HG03442 (cell line): ENCODE data around the gene HSD11B2.
"Not testable (repeated sequence)": the region's sequence is repeated elsewhere in the genome, so short reads cannot be mapped to it uniquely, and the experiment has no call there.

Source experiments
- ATAC-seq: cut with Tn5 transposase; IDR thresholded peaks from one replicate; pipeline ENCODE4 v1.9.1; 2021; ENCODE audit warnings: mild to moderate bottlenecking, moderate library complexity; ENCODE audit not compliant: unreplicated experiment

Gene HSD11B2

DNA sequence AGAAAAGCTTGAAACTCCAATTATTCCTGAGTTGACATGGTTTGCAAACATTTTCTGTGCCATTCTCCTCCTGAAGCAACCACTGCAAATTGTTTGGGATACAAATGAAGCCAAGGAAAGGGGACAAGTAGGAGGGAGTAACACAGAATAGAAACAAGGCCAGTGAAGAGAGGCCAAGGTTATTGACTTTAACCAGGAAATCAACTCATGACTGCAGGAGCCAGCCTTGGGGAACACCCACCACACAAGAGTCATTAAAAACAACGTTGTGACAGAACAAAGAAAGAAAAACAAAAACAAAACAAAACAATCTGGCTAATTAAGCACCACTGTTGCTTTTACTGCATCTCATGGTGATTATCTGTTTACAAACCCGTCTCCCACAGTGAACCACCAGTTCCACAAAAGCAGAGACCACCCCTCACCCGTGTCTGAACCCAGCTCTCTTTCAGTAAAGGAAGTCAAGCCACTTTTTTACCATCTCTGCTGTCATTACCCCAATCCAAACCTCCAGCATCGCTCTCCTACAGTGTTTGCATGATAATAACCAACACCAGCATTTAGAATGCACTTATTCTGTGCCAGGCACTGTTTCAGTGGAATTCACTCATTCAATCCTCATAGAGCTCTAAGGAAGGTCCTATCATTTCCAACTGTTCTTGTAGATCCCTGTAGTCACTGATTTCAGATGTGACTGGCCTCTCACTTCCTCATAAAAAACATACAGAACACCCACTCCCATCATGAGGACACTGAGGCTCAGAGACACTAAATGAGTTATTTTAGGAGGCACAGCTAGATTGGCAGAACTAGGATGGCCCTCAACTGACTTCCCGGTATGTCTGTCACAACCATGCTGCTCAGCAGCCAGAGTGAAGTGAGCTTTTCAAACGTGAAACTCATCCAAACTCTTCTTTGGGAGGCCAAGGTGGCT, 16.7 kb upstream of the HSD11B2 start:
- ATAC-seq, result no peak

DNA sequence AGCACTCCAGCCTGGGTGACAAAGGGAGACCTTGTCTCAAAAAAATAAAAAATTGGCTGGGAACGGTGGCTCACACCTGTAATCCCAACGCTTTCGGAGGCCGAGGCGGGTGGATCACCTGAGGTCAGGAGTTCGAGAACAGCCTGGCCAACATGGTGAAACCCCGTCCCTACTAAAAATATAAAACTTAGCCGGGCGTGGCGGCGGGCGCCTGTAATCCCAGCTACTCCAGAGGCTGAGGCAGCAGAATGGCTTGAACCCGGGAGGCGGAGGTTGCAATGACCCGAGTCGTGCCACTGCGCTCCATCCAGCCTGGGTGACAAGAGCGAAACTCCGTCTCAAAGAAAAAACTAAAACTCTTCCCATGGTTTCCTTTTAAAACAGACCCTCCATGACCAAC, 15.5 kb upstream of the HSD11B2 start:
- ATAC-seq, result not testable (repeated sequence)

DNA sequence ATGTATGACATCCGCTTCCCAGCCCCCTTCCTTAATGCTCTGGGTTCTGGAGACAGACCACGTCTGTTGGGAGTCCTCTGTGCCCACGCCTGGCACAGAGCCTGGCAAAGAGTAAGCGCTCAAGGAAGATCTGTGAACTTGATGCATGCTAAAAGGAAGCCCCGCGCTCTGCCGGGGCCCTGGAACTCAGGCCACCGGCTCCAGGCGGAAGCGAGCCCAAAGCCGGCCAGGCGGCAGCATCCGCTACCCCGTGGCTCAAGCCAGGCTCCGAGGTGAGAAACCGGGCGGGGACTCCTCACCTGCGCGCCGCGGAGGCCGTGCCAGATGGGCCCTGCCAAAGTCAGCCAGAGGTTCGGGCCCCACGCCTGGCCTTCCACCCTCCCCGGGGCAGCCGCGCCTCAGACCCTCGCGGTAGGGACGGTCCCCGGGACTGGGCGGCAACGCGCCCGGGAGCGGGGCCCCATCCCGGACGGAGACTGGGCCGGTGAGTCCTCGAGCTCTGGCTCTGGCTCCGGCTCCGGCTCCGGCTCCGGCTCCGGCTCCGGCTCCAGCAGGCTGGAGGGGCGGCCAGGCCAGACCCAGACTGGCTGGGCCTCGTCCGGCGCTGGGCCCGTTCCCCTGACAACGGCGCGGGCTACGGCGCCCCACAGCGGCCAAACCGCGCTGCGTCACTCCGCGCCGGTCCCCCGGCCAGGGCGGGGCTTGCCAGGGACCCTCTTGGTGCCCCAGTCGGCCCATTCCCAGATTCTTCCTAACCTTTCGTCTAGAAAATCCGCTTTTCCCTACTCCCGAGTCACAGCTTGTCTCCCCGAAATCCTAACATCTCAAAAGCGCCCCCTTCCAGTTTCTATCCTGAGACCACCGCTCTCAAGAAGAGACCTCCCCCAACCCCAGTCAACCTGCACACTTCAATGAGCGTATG, 14.8 kb upstream of the HSD11B2 start, which contains the start of gene ZDHHC1:
ZDHHC1 (minus strand) TSS at position 606 of the 922 bp plus-strand sequence. CDS start 8,702 bp downstream, outside the sequence.
- ATAC-seq, result peak; percentile 80

DNA sequence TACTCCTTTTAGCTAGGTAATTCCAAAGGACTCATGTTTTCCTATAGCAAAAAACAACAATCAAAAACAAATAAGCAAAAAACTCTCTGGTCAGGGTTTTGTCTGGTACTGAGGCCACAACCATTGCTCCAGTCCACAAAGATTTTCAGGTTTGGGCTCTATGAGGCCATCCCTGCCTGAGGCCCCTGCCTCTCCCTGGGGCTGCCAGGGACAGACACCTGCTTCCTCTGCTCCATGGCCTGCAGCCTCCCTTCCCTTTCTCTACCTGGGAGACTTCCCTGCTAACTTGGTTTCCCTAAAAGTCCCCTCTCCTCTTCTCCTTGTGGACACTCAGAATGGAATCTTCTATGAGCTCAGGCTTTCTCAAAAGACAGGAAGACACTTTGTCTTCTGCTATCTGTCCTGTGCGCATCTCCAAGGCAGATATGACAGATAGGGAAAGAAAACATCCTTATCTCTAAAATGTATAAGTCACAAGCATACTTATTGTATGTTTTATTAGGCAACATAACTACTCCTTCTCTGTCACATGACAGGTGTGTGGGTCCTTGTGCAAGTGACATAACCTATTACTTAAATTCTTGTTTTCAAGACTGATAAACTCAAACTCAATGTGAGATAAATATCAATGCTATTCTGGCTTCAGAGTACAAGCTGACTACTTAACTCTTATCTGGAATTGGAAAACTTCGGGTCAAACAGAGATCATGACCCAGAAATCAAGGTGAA, 13.4 kb upstream of the HSD11B2 start:
- no peak for ATAC-seq

DNA sequence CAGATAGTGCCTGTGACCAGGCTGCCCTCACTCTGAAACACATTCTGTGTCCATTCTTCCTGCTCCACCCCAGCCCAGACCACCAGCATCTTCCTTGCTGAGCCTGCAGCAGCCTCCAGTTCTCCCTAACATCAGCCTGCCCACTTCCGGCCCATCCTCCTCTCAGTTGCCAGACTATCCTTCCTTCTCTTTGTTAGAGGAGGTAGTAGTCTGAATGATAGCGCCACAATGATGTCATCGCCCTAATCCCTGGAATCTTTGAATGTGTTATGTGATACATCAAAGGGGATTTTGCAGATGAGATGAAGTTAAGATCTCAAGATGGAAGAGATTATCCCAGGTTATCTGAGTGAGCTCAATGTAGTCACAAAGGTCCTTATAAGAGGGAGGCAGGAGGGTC, 11.4 kb upstream of the HSD11B2 start:
- ATAC-seq, result no peak

DNA sequence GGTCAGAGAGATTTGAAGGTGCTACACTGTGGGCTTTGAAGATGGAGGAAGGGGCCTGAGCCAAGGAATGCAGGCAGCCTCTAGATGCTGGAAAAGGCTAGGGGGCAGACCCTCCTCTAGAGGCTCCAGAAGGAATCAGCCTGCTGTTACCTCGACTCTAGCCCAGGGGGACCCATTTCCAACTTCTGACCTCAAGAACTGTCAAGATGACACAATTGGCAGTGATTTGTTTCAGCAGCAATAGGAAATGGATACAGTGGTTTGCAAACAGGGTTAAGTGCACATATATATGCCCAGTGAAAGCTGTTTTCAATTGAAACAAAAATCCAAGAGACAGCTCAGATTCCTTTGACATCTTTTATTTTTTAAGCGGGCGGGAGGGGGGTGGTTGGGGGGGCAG, 11.0 kb upstream of the HSD11B2 start:
- ATAC-seq, result no peak

DNA sequence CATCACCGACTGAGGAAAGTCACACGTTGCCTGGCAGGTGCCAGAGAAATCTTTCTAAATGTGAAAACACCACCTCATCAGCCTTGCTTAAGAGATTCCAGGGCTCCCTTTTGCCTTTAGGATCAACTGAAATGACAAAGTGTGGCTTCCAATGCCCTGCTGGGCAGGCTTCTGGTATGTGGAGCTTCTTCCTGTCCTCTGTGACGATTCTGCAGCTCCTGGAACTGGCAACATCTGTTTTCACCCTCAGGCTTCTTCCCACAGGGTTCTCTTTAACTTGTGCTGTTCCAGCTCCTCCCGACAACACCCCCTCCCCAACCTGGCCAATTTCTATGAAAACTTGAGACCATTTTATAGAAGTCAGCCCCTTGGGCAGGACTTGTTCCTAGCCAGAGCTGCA, 9.9 kb upstream of the HSD11B2 start:
- no peak for ATAC-seq

DNA sequence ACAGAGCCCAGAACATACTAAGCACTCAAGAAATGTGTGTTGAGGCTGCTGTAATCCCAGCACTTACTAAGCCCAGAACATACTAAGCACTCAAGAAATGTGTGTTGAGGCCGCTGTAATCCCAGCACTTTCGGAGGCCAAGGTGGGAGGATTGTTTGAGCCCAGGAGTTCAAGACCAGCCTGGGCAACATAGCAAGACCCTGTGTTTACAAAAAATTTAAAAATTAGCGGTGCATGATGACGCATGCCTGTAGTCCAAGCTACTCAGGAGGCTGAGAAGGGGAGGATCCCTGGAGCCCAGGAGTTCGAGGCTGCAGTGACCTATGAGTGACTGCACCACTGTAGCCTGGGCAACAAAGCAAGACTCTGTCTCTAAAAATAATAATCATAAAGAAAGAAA, 7.9 kb upstream of the HSD11B2 start:
- ATAC-seq, result no peak

DNA sequence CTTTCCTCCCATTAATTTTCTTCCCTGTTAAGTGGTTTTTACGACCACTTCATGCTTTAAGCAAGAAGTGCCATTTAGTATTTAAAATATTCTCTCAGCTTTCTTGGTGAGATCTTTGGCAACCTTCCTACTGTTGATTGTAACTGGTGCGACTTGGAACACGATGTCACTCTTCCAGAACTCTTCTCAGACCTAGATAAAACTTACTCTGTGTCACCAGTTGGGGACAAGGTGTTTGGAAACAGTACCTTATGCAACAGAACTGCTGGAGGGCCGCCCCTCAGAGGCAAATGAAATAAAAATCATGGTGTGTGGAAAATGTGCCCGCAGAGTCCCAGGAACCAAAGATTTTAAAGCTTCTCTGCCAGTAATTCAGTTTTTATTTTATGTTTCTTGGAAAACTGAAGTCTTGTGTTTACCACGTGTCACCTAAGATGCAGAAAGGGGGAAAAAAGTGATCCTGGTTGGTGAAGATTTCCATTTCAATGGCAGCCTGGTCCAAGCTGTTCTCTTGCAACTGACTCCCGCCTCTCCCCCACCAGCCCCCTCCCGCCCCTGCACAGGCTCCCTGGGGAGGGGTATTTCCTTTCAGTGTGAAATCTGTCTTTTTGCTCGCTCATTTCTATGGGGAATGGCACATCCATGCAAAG, 7.2 kb upstream of the HSD11B2 start:
- ATAC-seq, result no peak

DNA sequence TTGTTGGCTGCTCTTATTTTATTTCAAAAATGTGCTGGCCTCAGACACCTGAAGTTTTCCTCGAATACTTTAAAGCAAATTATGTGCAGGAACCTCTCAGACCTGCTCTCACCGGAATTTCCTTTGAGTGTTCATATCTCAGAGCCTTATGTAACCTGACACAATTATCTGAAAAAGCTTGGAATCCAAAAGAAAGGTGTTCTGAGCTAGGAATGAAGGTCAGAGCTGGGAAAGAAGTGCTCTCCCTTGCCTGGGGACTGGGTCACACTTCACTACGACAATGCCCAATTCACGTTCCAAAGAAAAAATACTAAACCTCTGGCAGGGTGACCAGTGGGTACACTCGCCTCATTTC, 6.7 kb upstream of the HSD11B2 start:
- ATAC-seq, result no peak

DNA sequence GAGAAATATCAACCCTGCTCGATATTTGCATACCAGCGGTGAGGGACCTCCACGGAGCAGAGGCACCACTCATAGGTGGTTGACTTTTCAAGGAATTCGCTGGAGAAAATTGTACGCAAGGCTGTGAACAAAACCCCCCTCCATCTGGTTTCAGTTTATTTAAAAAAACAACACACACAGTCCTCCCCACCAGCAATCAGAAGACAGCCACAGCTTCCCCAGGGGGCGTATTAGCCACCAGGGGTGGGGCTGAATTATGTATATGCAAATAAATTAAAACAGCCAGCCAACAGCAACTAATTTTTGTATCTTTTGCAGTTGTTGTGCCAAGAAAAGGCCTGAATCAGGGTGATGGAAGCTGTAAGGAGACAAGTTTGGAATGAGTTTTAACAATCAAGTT, 5.9 kb upstream of the HSD11B2 start:
- no peak for ATAC-seq

DNA sequence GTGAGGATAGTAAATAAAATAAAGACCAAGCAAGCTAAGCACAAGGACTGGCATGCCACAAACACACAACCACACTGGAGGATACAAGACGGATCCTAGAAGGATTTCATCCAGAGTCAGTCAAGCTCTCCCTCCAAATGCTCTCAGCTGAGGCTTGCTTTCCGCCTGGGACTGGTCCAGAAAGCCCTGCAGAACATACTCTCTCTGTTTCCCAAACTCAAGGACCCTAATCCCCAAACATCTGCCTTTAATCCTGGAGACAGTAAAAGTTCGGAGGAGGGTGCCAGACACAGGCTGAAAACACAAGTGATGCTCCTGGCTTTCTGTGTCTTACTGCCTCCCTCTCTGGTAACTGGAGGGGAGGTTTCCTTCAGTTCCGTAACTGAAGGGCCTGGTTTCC, 5.3 kb upstream of the HSD11B2 start:
- ATAC-seq, result no peak

DNA sequence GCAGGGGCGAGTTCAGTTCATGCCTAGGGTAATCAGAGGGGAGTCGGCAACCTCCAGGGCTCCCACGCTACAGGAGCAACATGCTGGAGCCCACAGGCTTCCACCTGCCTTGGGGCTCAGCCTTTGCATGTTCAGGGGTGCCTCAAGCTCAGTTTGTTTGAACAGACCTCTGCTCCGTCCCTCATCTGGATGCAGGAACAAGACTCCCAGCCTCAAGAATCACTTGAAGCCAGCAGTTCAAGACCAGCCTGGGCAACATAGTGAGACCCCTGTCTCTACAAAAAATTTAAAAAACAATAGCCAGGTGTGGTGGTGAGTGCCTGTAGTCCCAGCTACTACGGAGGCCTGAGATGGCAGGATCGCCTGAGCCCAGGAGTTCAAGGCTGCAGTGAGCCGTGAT, 4.9 kb upstream of the HSD11B2 start:
- no peak for ATAC-seq

DNA sequence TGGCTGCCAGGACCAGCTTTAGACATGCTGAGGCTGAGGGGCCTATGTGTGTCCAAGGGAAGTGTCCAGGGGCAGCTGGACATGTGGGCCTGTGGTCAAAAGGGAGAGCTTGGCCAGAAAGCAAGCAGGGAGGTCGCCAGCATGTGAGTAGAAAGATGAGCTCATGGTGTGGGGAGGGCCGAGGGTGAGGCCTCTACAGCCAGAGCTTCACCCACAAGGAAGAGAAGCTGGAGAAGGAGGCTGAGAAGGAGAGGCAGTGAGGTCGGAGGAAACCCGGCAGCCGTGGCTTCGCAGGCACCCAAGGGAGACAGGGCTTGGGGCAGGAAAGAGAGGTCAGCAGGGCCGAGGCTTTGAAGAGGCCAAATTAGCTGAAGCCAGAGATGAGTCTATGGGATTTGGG, 4.0 kb upstream of the HSD11B2 start:
- no peak for ATAC-seq

DNA sequence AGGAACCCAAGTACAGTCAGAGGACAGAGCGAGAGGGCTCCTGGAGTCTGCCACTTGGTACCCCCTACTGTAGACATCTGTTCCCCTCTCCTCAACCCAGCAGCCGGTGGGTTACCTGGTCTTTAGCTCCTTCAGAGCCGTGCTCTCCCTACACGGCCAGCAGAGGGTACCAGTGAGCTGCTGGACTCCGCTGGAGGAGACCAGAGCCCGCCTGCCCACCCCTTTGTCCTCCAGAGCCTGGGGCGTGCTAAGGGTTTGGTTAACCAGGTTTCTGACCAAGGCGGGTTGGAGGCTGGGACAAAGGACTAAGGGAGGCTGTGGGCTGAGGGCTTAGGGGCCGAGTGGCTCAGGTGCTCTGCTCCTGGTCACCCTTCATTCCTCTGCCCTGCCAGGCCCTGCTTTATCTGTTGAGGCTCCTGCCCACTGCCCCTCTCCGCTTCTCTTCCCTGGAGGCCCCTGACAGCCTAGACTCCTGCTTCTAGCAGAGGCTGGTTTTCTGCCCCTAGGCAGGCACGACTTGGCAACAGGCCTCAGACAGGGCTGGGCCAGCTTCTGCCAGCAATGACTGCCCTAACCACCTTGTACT, 2.7 kb upstream of the HSD11B2 start:
- no peak for ATAC-seq

DNA sequence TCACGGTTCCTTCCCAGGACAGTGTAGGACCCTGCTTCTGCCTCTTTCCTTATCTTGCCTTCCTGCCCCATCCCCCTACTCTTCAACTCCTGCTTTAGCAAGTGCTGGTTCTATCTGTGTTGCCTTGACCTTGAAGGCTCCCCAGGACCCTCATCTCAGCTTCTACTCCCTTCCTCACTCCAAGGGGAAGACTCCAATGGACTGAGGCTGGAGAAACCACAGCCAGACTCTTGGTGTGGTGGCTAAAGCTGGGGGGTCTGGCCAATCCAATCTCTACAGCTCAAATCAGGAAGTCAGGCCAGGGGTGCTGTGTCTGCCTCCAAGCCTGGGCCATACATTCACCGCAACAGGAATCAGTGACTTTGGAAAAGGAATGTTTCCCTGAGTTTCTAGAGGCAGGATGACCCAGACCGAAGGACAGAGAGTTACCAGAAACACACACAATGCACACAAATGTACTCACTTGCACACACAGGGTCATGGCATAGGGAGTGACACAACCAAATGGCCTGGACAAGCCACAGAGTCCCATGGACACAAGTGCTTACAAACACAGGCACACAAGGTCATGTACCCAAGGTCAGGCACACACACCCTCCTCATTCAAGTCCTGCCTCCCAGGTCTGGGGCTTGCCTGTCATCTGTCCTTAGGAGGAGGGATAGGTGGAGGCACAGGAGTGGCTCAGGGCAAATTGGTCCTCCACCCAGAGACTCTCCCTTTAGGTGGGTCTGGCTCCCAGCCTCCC, 1.7 kb upstream of the HSD11B2 start:
- no peak for ATAC-seq

DNA sequence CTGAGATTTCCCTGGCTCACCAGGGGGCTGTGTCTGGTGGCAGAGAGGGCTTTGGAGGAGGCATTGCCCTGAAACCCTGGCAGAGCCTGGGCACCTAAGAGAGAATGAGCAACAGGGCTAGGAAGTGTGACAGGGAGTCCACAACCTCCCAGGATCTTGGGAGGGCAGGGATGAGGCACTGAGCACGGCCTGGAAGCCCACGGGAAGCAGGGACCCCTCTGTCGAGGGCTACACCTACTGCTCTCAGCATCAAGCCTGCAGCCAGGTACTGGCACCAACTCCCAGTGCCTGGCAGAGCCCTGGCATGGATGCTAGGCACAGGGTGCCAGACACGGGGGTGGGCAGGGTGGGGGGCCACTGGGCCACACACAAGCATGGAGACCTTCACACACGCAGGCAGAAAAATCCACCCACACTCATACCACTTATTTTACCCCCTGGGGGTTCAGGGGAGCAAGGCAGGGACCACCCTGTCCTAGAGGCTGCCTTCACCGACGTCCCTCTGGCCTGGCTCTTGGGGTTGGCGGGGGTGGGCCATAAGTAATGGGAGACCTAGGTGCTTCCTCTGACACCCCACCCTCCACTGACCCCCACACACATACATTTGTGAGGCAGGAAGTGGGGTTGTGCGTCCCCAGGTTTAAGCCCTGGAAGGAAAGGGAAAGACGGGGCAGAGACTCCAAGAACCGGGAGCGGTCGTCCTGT, 970 bp upstream of the HSD11B2 start:
- no peak for ATAC-seq

DNA sequence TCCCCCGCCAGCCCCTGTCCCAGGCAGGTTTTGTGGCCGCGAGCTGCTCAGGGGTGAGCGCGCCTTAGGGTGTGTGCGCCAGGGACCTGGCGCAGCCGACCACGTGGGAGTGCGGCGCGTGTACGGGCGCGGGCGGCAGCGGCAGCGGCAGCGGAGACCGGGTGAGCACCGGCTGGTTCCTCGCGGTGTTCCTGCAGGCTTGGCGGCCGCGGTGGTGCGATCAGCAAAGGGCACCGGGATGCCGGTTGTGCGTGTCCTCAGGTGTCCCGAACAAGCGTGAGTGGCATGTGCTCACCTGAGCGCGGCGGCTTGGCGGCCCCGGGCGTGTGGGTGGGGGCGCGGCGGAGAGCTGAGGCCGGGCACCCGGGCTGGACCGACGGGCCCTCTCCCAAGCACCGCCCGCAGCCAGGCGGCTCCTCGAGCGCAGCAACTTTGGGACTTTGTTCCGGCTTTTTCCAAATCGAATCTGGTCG, 381 bp upstream of the HSD11B2 start:
- no peak for ATAC-seq
